Measurements from ENCODE around the gene RNF128. TPM values are rescaled to one million over a fixed set of nuclear protein-coding genes. Genes with fewer than 3 reads are reported as not detected.

RNF128 gene
- total and polyA plus RNA-seq, 2 of the 13 experiments (the other 11 are each of a cell fraction or from before 2014, with no cell fraction given) = 18.5 to 43.5 TPM

GRCh38 chrX:106734827-106735226, 8.3 kb downstream of the RNF128 start (continued):
- no peak for TF ChIP-seq ZNF350 (CRISPR knock-in tag; IDR thresholded peaks at IDR 0.05; ENCODE audit: borderline replicate concordance, low read depth)
- 0 out of 2 replicates have a peak, but pooled peaks have one; percentile 20 for TF ChIP-seq PPARG (CRISPR knock-in tag; conservative IDR thresholded peaks at IDR 0.05)
- no peak for TF ChIP-seq ZNF546 (CRISPR knock-in tag; conservative IDR thresholded peaks at IDR 0.05)
- no peak for TF ChIP-seq ZSCAN29 (CRISPR knock-in tag; conservative IDR thresholded peaks at IDR 0.05)
- TF ChIP-seq RXRA (CRISPR knock-in tag; IDR thresholded peaks at IDR 0.05) = no peak
- no peak for TF ChIP-seq SETDB1 (CRISPR knock-in tag; IDR thresholded peaks at IDR 0.05; ENCODE audit: borderline replicate concordance)
- no peak for TF ChIP-seq KLF15 (CRISPR knock-in tag; IDR thresholded peaks at IDR 0.05; ENCODE audit: borderline replicate concordance)
- TF ChIP-seq FIP1L1 (IDR thresholded peaks at IDR 0.05; ENCODE audit: borderline replicate concordance, insufficient read depth, low read depth, low read length) = no peak
- TF ChIP-seq MYPOP (CRISPR knock-in tag; IDR thresholded peaks at IDR 0.05) = no peak
- no peak for TF ChIP-seq BCLAF1 (IDR thresholded peaks at IDR 0.05)
- no peak for TF ChIP-seq ZNF205 (CRISPR knock-in tag; IDR thresholded peaks at IDR 0.05)
- TF ChIP-seq ZNF251 (CRISPR knock-in tag; IDR thresholded peaks at IDR 0.05) = no peak
- TF ChIP-seq IKZF5 (CRISPR knock-in tag; IDR thresholded peaks at IDR 0.05) = no peak
- no peak for TF ChIP-seq YEATS4 (CRISPR knock-in tag; IDR thresholded peaks at IDR 0.05; ENCODE audit: borderline replicate concordance)
- TF ChIP-seq SALL1 (CRISPR knock-in tag; IDR thresholded peaks at IDR 0.05) = no peak
- TF ChIP-seq MIXL1 (CRISPR knock-in tag; IDR thresholded peaks at IDR 0.05) = peak; percentile 25; the same call in 1 of the 2 replicates
- no peak for TF ChIP-seq HNRNPK (IDR thresholded peaks at IDR 0.05; ENCODE audit: low read depth, low read length, poor library complexity, severe bottlenecking)
- peak; percentile 65; the same call in 1 of the 2 replicates for TF ChIP-seq CEBPG (CRISPR knock-in tag; IDR thresholded peaks at IDR 0.05)
- TF ChIP-seq SOX13 (IDR thresholded peaks at IDR 0.05) = no peak
- peak in 1 of 2 experiments; percentile 38; a peak in 1 of 4 replicates for TF ChIP-seq SOX13 (CRISPR knock-in tag; conservative IDR thresholded peaks at IDR 0.05 in 1 of 2, IDR thresholded peaks at IDR 0.05 in 1 of 2)
- TF ChIP-seq MIER2 (CRISPR knock-in tag; IDR thresholded peaks at IDR 0.05) = no peak
- no peak for TF ChIP-seq RFX1 (IDR thresholded peaks at IDR 0.05)
- TF ChIP-seq JARID2 (CRISPR knock-in tag; IDR thresholded peaks at IDR 0.05; ENCODE audit: insufficient replicate concordance) = no peak
- no peak for TF ChIP-seq ZNF557 (CRISPR knock-in tag; IDR thresholded peaks at IDR 0.05)
- TF ChIP-seq GTF2F1 (IDR thresholded peaks at IDR 0.05; ENCODE audit: low read length) = no peak
- TF ChIP-seq ZNF326 (CRISPR knock-in tag; IDR thresholded peaks at IDR 0.05; ENCODE audit: borderline replicate concordance) = no peak

All from HepG2 (cell line).